Measurements from ENCODE around the gene VAMP2.
A peak's percentile ranks its signal among the peaks of the same experiment; 100 is the strongest.

Gene VAMP2

DNA sequence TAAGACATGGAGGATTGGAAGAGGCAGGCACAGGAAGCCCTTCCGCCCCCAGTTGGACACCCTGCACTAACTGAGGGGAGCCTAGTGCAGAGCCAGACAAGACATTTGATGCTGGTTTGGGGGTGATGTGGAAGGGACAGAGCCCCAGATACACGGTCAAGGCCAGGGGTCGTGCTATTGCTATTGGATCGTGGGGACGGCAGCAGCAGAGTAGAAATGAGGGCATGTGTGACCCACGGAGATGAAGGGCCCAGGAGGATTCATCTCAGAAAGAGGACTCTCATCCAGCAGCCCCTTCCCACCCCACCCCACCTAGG lies 2.0 kb upstream of the VAMP2 start:
- H3K4me3 ChIP-seq (ENCODE audit: control insufficient read depth, low read depth, low read length), result no peak overlapping the region
- no peak for DNase-seq (ENCODE audit: low read depth)
- TF ChIP-seq, protein P1, sequence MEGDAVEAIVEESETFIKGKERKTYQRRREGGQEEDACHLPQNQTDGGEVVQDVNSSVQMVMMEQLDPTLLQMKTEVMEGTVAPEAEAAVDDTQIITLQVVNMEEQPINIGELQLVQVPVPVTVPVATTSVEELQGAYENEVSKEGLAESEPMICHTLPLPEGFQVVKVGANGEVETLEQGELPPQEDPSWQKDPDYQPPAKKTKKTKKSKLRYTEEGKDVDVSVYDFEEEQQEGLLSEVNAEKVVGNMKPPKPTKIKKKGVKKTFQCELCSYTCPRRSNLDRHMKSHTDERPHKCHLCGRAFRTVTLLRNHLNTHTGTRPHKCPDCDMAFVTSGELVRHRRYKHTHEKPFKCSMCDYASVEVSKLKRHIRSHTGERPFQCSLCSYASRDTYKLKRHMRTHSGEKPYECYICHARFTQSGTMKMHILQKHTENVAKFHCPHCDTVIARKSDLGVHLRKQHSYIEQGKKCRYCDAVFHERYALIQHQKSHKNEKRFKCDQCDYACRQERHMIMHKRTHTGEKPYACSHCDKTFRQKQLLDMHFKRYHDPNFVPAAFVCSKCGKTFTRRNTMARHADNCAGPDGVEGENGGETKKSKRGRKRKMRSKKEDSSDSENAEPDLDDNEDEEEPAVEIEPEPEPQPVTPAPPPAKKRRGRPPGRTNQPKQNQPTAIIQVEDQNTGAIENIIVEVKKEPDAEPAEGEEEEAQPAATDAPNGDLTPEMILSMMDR (conservative IDR thresholded peaks at IDR 0.05; ENCODE audit: control insufficient read depth, insufficient read depth, low read depth, low read length), result no peak

DNA sequence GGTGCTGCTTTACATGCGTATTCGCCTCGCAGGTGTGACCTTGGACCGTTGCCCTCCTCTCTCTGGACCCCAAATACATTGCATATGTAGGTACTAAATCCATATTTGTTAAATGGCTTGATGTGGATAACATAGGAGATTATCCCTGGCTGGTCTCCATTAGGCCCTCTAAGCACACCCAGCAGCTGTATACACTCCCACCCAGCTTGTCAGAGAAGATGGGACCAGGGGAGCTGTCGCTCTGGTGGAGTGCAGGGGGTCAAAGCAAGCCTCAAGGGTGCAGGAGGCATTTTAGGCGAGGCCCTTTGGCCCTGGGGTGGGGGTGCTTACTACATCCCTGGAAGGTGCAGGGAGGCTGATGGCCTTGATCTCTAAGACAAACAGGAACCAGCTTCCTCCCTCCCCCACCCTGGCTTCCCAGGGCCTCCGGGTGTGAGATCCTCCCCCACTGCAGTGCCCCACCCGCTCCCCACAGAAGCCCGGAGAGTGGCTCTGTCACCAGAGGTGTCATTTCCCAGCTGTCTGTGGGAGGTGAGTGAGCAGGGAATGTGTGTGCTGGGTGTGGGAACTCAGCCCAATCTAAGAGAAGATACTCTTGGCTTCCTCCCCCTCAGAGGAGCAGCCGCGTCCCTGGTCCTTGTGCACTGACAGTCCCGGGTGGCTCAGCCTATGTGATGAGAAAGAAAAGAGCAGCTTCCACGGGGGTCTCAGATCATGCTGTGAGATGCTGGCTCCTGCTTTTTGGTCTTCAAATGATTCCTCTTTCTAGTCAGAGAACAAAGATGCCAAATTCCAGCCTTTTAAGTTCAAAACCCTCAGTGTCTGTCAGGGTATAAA lies 1.4 kb upstream of the VAMP2 start:
- DNase-seq (ENCODE audit: low read depth), result peak; percentile 83
- TF ChIP-seq, protein P1 (conservative IDR thresholded peaks at IDR 0.05; ENCODE audit: control insufficient read depth, insufficient read depth, low read depth, low read length), result no peak
- no peak overlapping the region for H3K4me3 ChIP-seq (ENCODE audit: control insufficient read depth, low read depth, low read length)

DNA sequence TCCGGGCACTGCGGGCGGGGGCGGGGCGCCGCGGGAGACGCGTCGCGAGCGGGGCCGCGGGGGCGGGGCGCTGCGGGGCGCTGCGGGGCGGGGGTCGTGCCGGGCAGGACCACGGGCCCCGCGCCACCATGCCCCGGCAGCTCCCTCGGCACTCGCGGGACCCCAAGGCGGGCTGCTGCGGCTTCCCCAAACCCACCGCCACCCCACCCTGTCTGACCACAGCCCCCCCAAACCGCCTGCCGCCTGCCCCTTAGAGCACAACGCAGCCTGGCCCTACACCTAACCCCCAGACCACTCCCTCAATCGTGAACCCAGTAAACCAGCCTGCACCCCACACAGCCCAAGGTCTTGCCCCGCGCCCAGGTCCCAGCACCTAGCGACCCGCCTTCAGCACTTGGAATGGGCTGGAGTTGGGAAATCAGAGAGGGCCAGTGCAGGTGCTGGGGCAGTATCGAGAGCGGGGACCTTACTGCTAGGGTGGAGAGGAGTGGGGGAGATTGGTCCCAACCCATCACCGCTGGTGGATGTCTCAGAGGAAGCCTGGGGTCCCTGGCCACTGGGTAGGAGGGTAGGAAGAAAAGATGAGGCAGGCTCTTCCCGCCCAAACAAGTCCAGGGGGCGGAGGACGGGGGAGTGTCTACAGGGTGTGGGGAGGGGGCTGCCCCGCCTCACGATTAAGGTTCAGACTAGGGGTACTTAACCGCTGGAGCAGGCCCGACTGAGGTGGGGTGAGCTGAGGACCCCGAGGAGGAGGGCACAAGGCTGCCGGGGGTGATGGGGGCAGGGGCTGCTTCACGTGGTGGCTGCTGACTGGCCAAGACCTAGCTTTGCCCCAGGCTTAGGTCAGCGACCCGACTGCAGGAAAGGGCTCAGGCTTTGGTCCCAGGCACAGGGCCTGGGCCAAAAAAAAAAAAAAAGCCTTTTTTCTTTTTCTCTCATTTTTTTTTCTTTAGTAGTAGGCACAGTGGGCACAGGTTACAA lies 539 bp upstream of the VAMP2 start:
- DNase-seq (ENCODE audit: low read depth), result no peak
- peak overlapping the region; percentile 49 for H3K4me3 ChIP-seq (ENCODE audit: control insufficient read depth, low read depth, low read length)
- TF ChIP-seq, protein P1 (conservative IDR thresholded peaks at IDR 0.05; ENCODE audit: control insufficient read depth, insufficient read depth, low read depth, low read length), result no peak

DNA sequence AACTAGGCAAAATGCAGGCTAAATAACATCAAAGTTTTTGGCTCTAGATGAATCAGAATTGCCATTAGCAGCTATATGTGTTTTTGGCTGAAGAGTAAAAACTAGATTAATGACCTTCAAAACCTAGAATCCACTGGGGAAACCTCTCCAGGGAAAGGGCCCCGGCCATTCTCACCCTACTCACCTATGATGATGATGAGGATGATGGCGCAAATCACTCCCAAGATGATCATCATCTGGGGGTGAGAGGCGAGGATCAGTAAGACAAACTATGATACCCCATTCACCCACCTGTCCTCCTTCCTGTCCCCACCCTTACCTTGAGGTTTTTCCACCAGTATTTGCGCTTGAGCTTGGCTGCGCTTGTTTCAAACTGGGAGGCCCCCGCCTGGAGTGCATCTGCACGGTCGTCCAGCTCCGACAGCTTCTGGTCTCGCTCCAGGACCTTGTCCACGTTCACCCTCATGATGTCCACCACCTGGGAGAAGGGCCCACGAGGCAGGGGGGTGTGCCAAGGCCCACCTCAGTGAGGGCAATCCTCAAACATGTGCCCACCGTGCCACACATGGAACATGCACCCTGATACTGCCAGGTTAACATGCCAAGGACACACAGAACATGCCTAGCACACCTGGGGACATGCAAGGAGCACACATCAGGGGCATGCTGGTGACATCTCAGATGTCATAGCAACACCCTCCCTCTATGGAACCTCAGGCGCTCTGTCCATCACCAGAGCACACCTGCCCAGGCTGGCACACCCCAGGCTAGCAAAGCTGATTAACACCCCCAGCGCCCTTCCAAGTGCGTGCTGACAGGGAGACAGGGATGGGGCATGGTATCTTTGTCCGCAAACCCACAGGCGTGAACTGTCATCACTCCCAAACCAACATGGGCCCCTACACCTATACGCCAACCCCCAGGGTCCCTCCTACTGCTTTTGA lies 1.2 kb downstream of the VAMP2 start:
- TF ChIP-seq, protein P1 (conservative IDR thresholded peaks at IDR 0.05; ENCODE audit: control insufficient read depth, insufficient read depth, low read depth, low read length), result no peak
- peak overlapping the region; percentile 83 for H3K4me3 ChIP-seq (ENCODE audit: control insufficient read depth, low read depth, low read length)
- DNase-seq (ENCODE audit: low read depth), result no peak

DNA sequence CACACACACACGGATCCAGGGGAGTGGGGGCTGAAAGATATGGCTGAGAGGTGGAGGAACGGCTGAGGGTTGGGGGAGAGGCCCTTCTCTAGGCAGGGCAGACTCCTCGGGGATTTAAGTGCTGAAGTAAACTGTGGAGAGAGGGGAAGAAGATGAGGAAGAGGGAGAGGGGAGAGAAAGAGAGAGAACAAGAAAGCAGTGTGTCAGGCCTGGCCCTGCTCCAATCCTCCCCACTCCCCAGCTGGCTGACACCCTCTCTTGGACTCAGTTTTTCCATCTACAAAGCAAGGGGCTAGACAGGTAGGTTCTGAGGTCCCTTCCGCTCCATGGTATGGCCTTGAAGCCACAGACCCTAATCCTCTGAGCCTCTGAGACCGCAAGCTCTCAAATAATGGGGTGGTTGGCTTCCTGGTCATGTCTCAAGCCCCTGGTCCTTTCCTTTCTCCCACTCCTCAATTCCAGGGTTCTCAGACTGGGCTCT lies 2.0 kb downstream of the VAMP2 start:
- DNase-seq (ENCODE audit: low read depth), result no peak
- no peak overlapping the region for H3K4me3 ChIP-seq (ENCODE audit: control insufficient read depth, low read depth, low read length)
- TF ChIP-seq, protein P1 (conservative IDR thresholded peaks at IDR 0.05; ENCODE audit: control insufficient read depth, insufficient read depth, low read depth, low read length), result no peak

DNA sequence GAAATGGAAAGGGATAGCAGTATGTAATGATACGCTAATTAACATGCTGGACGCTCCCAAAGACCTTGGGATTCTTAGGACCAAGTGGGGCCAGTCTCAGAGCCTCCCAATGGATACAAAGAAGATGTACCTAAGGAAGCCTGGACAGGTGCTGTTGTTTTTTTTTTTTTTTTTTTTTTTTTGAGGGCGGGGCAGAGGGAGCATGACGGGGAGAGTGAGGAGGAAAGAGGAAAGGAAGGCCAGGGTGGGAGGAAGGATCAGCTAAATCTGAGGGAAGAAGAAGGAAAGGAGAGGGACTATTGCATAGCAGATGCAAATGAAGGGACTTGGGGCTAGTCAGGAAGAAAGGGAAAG lies 2.5 kb downstream of the VAMP2 start:
- no peak for DNase-seq (ENCODE audit: low read depth)
- no peak overlapping the region for H3K4me3 ChIP-seq (ENCODE audit: control insufficient read depth, low read depth, low read length)
- TF ChIP-seq, protein P1 (conservative IDR thresholded peaks at IDR 0.05; ENCODE audit: control insufficient read depth, insufficient read depth, low read depth, low read length), result no peak

All from fibroblast of mammary gland (primary cell).